ENCODE data around the gene POU5F2. TPM values are rescaled to one million over a fixed set of nuclear protein-coding genes. Genes with fewer than 3 reads are reported as not detected.

POU5F2 gene
- total RNA-seq, 4 donors from 2014 or later: 1.4 to 7.1 (median 2.7) TPM

GRCh38 chr5:93746406-93747056, 5.1 kb upstream of the POU5F2 start:
- H3K4me1 ChIP-seq: no peaks in the 10 kb centered on the region
- H3K27me3 ChIP-seq: no peaks in the 10 kb centered on the region
- TF ChIP-seq EP300 (IDR thresholded peaks at IDR 0.05) (no peak), CTCF (IDR thresholded peaks at IDR 0.05) (no peak), POLR2A (IDR thresholded peaks at IDR 0.05) (no peak), POLR2AphosphoS5 (IDR thresholded peaks at IDR 0.05) (no peak)
- no peak for DNase-seq (ENCODE audit: low spot score in 2 of 2)
- H3K27ac ChIP-seq: no peak overlapping the region
- no peak overlapping the region for H3K4me3 ChIP-seq
- no peaks in the 10 kb centered on the region for H3K9me3 ChIP-seq
- H3K36me3 ChIP-seq: no peaks in the 10 kb centered on the region

GRCh38 chr5:93736284-93736683, 5.1 kb downstream of the POU5F2 start:
- WGBS: 94% methylated on average over 2 of the region's 2 CpGs

GRCh38 chr5:93735378-93735777, 6.0 kb downstream of the POU5F2 start:
- H3K4me1 ChIP-seq: no peaks in the 10 kb centered on the region
- no peaks in the 10 kb centered on the region for H3K9me3 ChIP-seq
- no peak for TF ChIP-seq EP300 (IDR thresholded peaks at IDR 0.05)
- TF ChIP-seq POLR2A (IDR thresholded peaks at IDR 0.05): no peak
- no peak for TF ChIP-seq POLR2AphosphoS5 (IDR thresholded peaks at IDR 0.05)
- no peak for TF ChIP-seq CTCF (IDR thresholded peaks at IDR 0.05)
- no peaks in the 10 kb centered on the region for H3K27me3 ChIP-seq
- WGBS: 89% methylated on average over 1 of the region's 1 CpG
- no peak for DNase-seq (ENCODE audit: low spot score in 2 of 2)
- H3K27ac ChIP-seq: no peak overlapping the region
- peaks cover 2% of the 10 kb centered on the region for H3K36me3 ChIP-seq
- no peak overlapping the region for H3K4me3 ChIP-seq

More at GRCh38 chr5:93736284-93736683, 5.1 kb downstream of the POU5F2 start:
- Histone ChIP-seq H3K9me3 (no peaks in the 10 kb centered on the region), H3K4me3 (no peak overlapping the region), H3K36me3 (peaks cover 5% of the 10 kb centered on the region), H3K27me3 (no peaks in the 10 kb centered on the region), H3K27ac (no peak overlapping the region), H3K4me1 (no peaks in the 10 kb centered on the region)
- TF ChIP-seq CTCF (IDR thresholded peaks at IDR 0.05): no peak
- TF ChIP-seq POLR2AphosphoS5 (IDR thresholded peaks at IDR 0.05): no peak
- no peak for TF ChIP-seq EP300 (IDR thresholded peaks at IDR 0.05)
- TF ChIP-seq POLR2A (IDR thresholded peaks at IDR 0.05): no peak
- DNase-seq (ENCODE audit: low spot score in 2 of 2): no peak

DNA sequence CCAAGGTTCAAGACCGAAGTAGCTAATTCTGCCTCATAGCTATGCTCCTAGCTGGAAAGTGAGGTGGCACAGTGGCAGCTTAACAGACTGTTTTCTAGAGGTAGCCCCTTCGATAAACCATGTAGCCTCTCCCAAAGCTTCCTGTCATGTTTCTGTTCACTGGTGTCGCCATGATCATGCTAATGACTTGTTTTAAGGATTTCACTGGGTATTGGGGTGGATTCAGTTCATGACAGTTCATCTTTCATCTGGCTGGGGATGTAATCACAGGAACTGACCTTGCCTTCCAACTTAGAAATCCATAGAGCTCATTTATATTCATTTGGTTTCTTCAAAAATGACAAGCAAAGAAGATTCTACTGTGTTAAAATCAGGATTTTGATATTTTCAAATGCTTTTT, 9.4 kb downstream of the POU5F2 start:
- no peaks in the 10 kb centered on the region for H3K9me3 ChIP-seq
- peaks cover 2% of the 10 kb centered on the region for H3K36me3 ChIP-seq
- H3K4me1 ChIP-seq: no peaks in the 10 kb centered on the region
- 96% methylated on average over 3 of the region's 3 CpGs for WGBS
- no peak overlapping the region for H3K4me3 ChIP-seq
- no peak for DNase-seq (ENCODE audit: low spot score in 2 of 2)
- H3K27me3 ChIP-seq: no peaks in the 10 kb centered on the region
- H3K27ac ChIP-seq: no peak overlapping the region
- no peak for TF ChIP-seq POLR2A (IDR thresholded peaks at IDR 0.05)
- no peak for TF ChIP-seq CTCF (IDR thresholded peaks at IDR 0.05)
- TF ChIP-seq EP300 (IDR thresholded peaks at IDR 0.05): no peak
- TF ChIP-seq POLR2AphosphoS5 (IDR thresholded peaks at IDR 0.05): no peak

DNA sequence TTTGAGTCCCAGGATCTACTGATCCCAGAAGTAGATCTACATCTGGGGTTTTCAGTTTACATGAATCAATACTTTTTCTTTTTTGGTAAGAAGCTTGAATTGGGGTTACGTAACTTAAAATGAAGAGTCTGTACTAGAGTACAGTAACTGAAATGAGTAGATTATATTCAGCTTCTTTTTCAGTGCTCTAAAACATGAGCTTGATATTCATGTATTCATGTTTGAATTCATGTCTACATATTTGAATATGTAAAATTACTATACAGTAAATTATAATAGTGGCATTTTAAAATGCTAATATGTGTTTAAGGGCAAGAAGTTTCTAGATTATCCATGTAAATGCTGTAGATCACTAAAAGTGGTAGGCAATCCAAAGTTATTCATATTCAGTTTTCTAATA, 14.8 kb downstream of the POU5F2 start:
- 96% methylated on average over 1 of the region's 1 CpG for WGBS
- Histone ChIP-seq H3K9me3 (no peaks in the 10 kb centered on the region), H3K4me3 (no peak overlapping the region), H3K4me1 (no peaks in the 10 kb centered on the region), H3K36me3 (no peaks in the 10 kb centered on the region), H3K27me3 (no peaks in the 10 kb centered on the region), H3K27ac (no peak overlapping the region)
- TF ChIP-seq EP300 (IDR thresholded peaks at IDR 0.05): no peak
- TF ChIP-seq CTCF (IDR thresholded peaks at IDR 0.05): no peak
- TF ChIP-seq POLR2AphosphoS5 (IDR thresholded peaks at IDR 0.05): no peak
- no peak for TF ChIP-seq POLR2A (IDR thresholded peaks at IDR 0.05)
- DNase-seq (ENCODE audit: low spot score in 2 of 2): no peak
